Small intestine (tissue), 7 donors: ENCODE data around the gene GRAMD1B. TPM values are rescaled to one million over a fixed set of nuclear protein-coding genes. Genes with fewer than 3 reads are reported as not detected.
A peak's percentile ranks its signal among the peaks of the same experiment; 100 is the strongest.

Source experiments
- DNase-seq, 2 donors: peaks; one replicate each; pipeline versions ENCODE4 v3.0.0 to v3.0.0-alpha.2; 2013
- FAIRE-seq: peaks from 2 replicates; lab custom pipeline; 2012; peaks lifted over from hg19 to GRCh38; lab: Jason Lieb, UNC
- H3K27ac ChIP-seq, 3 donors: one replicate each; pipeline ENCODE4 v1.5.1; 2013; ENCODE audit warnings: low read length in 2 of 3, mild to moderate bottlenecking in 2 of 3, control low read depth in 1 of 3, inconsistent platforms in 1 of 3, low read depth in 1 of 3, moderate library complexity in 1 of 3
- H3K27me3 ChIP-seq, 3 donors: one replicate each; pipeline ENCODE4 v1.6.1; 2013; ENCODE audit warnings: low read length in 3 of 3, inconsistent platforms in 1 of 3; ENCODE audit not compliant: control insufficient read depth in 3 of 3, insufficient read depth in 3 of 3
- H3K36me3 ChIP-seq, 3 donors: one replicate each; pipeline ENCODE4 v1.6.1; 2013; ENCODE audit warnings: low read length in 3 of 3, inconsistent platforms in 1 of 3, low read depth in 1 of 3, mild to moderate bottlenecking in 1 of 3, moderate library complexity in 1 of 3; ENCODE audit not compliant: control insufficient read depth in 3 of 3, insufficient read depth in 2 of 3
- H3K4me1 ChIP-seq, 3 donors: one replicate each; pipeline ENCODE4 v1.6.1; 2013; ENCODE audit warnings: low read length in 2 of 3, inconsistent platforms in 1 of 3, low read depth in 1 of 3, mild to moderate bottlenecking in 1 of 3, moderate library complexity in 1 of 3; ENCODE audit not compliant: control insufficient read depth in 3 of 3, insufficient read depth in 2 of 3
- H3K4me3 ChIP-seq, 3 donors: one replicate each; pipeline ENCODE4 v1.5.1; 2013; ENCODE audit warnings: low read length in 3 of 3, control low read depth in 1 of 3, inconsistent platforms in 1 of 3, low read depth in 1 of 3, mild to moderate bottlenecking in 1 of 3, moderate library complexity in 1 of 3
- H3K9me3 ChIP-seq, 2 donors: one replicate each; pipeline ENCODE4 v1.6.1; 2013; ENCODE audit warnings: low read depth in 1 of 2, low read length in 1 of 2; ENCODE audit not compliant: control insufficient read depth in 2 of 2, insufficient read depth in 1 of 2
- WGBS, 3 donors: extraction: QIAGEN DNeasy Blood & Tissue Kit; methylation state at CpG; one replicate each; pipeline ENCODE4 v1.1.7; 2013; 5-methylcytosine and 5-hydroxymethylcytosine counted together
- polyA plus RNA-seq, 4 donors: library from polyadenylated mRNA; stranded (reverse) in 3 of 4; unstranded in 1 of 4; fragments of 200-250 nt in 3 of 4; fragments of 120-200 nt in 1 of 4; gene quantifications; one replicate each; pipeline versions ENCODE4 v1.2.1 to v1.2.3, GENCODE V29; 2013
- donor health status: healthy with polysubstance abuse.
- donor health status: control.
- donor health status: control.
- donor health status: Bipolar disorder and iron deficiency.
- donor health status: healthy.

GRAMD1B gene
- polyA plus RNA-seq, 4 donors, result 37.8 to 75.6 (median 57.7) TPM

DNA sequence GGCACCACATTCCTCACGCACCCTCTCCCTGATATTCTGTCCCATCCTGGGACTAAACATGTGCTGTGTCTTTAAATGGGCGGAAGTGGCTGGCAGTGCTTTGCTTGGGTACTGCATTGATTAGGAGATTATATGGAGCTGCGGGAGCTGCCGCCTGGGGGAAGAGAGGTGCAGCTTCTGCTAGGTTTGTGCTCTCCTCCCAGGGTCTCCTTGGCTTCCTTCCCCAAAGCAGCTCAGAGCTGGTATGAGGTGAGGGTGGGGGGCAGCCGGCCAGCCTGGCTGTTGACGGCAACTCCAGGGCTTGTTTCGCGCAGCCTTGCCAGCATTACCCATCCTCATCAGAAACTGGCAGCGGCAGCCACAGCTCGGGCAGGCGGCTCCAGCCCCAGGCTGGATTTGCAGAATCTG lies 95.4 kb downstream of the GRAMD1B start:
- FAIRE-seq, result no peak
- H3K27ac ChIP-seq, result no peak overlapping the region
- no peaks in the 10 kb centered on the region for H3K4me1 ChIP-seq
- H3K9me3 ChIP-seq, result no peaks in the 10 kb centered on the region
- H3K36me3 ChIP-seq, result peaks cover 0 to 17% (median 0%) of the 10 kb centered on the region in 3 donors
- no peak for DNase-seq
- no peaks in the 10 kb centered on the region for H3K27me3 ChIP-seq
- WGBS, 3 donors, result 49 to 74% (median 51%) methylated on average over 11 of the region's 11 CpGs
- H3K4me3 ChIP-seq, result no peak overlapping the region

DNA sequence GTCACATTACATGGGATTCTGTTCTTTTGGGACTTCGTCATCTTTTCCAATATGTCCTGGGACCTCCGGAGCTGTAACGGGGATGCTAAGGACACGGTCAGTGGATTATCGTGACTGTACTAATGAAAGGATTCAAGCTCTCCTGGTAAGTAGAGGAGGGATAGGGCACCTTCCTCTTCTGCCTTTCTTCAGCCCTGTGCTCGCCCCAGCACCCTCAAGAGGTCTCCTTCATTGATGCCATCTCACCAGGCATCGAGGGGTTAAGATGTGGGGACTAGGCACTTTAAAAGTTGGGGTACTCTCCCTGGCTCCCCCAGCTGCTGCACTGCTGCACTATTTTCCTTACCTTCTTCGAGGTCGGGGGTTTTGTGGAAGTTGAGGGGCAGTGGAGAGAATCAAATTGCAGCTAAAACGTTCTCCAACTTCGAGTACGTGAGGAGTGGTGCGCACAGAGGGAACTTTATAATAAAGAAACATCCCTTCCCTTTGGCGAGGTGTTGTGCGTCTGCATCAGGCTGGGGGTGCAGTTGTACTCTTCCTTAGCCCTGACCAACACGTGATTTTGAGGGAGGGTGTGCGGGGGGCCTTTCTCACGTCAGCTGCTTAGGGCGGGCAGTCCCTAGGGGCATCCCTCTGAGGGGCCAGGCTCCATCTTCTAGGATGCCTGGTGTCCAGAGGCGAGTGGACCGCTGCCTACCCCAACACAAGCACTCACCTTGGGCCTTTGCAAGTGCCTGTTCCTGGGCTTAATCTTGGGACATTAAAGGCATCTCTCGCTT lies 96.1 kb downstream of the GRAMD1B start:
- Histone ChIP-seq H3K4me3 (no peak overlapping the region), H3K27ac (no peak overlapping the region), H3K36me3 (peaks cover 0 to 19% (median 0%) of the 10 kb centered on the region in 3 donors), H3K27me3 (no peaks in the 10 kb centered on the region), H3K4me1 (no peaks in the 10 kb centered on the region), H3K9me3 (no peaks in the 10 kb centered on the region)
- FAIRE-seq, result no peak
- 83 to 89% (median 86%) methylated on average over 22 of the region's 22 CpGs for WGBS, 3 donors
- no peak for DNase-seq

- Histone ChIP-seq H3K9me3 (no peaks in the 10 kb centered on the region), H3K4me3 (no peak overlapping the region), H3K36me3 (peaks cover 0 to 20% (median 0%) of the 10 kb centered on the region in 3 donors), H3K27ac (no peak overlapping the region), H3K4me1 (no peaks in the 10 kb centered on the region), H3K27me3 (no peaks in the 10 kb centered on the region)
- FAIRE-seq (no peak), DNase-seq (no peak)
- 91 to 100% (median 94%) methylated on average over 7 of the region's 7 CpGs for WGBS, 3 donors
These were observed 96.8 kb downstream of the GRAMD1B start for GRCh38 chr11:123526918-123527317.

- Histone ChIP-seq H3K27ac (no peak overlapping the region), H3K27me3 (no peaks in the 10 kb centered on the region), H3K4me1 (no peaks in the 10 kb centered on the region), H3K4me3 (no peak overlapping the region), H3K9me3 (no peaks in the 10 kb centered on the region), H3K36me3 (peaks cover 0 to 22% (median 0%) of the 10 kb centered on the region in 3 donors)
- no peak for FAIRE-seq
- DNase-seq, result no peak
- 95 to 98% (median 96%) methylated on average over 3 of the region's 3 CpGs for WGBS, 3 donors
These were observed 97.5 kb downstream of the GRAMD1B start for GRCh38 chr11:123527526-123527925.

GRCh38 chr11:123527947-123528346 lies 97.9 kb downstream of the GRAMD1B start:
- Histone ChIP-seq H3K9me3 (no peaks in the 10 kb centered on the region), H3K4me3 (no peak overlapping the region), H3K27me3 (no peaks in the 10 kb centered on the region), H3K4me1 (no peaks in the 10 kb centered on the region), H3K27ac (no peak overlapping the region), H3K36me3 (peaks cover 0 to 22% (median 0%) of the 10 kb centered on the region in 3 donors)
- DNase-seq, result no peak
- no peak for FAIRE-seq
- 97 to 100% (median 98%) methylated on average over 1 of the region's 1 CpG for WGBS, 3 donors

- no peak for FAIRE-seq
- Histone ChIP-seq H3K9me3 (no peaks in the 10 kb centered on the region), H3K4me3 (no peak overlapping the region), H3K36me3 (peaks cover 0 to 15% (median 0%) of the 10 kb centered on the region in 3 donors), H3K27ac (no peak overlapping the region), H3K27me3 (no peaks in the 10 kb centered on the region), H3K4me1 (no peaks in the 10 kb centered on the region)
- 35 to 67% (median 47%) methylated on average over 7 of the region's 7 CpGs for WGBS, 3 donors
- DNase-seq, result peak in 1 of 2 donors; percentile 9
These were observed 101.3 kb downstream of the GRAMD1B start for GRCh38 chr11:123531325-123531724.

GRCh38 chr11:123532131-123532530 lies 102.1 kb downstream of the GRAMD1B start:
- no peak for DNase-seq
- peaks cover 0 to 10% (median 0%) of the 10 kb centered on the region in 3 donors for H3K36me3 ChIP-seq
- H3K27me3 ChIP-seq, result no peaks in the 10 kb centered on the region
- H3K4me3 ChIP-seq, result no peak overlapping the region
- H3K27ac ChIP-seq, result no peak overlapping the region
- FAIRE-seq, result no peak
- no peaks in the 10 kb centered on the region for H3K9me3 ChIP-seq
- no peaks in the 10 kb centered on the region for H3K4me1 ChIP-seq
- 79 to 86% (median 86%) methylated on average over 4 of the region's 4 CpGs for WGBS, 3 donors

DNA sequence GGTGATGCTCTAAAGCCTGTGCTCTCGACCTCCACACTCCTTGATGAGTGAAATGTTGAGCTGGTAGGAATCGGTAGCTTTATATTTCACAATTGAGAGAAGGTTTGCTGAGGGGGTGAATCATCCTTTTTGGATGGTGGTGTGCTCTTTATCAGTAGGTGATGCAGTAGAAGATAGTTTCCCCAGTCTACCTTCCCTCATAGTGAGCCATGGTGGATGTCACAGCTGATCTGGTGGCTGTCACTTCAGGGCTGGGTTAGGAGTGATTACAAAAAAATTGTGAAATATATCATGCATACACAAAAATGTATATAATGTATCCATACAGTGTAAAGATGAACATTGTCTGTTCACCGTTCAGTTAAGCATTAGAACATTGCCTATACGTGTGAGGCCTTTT lies 105.3 kb downstream of the GRAMD1B start:
- FAIRE-seq, result no peak
- H3K27ac ChIP-seq, result no peak overlapping the region
- H3K36me3 ChIP-seq, result peaks cover 0 to 9% (median 0%) of the 10 kb centered on the region in 3 donors
- H3K4me1 ChIP-seq, result no peaks in the 10 kb centered on the region
- DNase-seq, result no peak
- no peak overlapping the region for H3K4me3 ChIP-seq
- H3K27me3 ChIP-seq, result no peaks in the 10 kb centered on the region
- 89 to 97% (median 92%) methylated on average over 4 of the region's 4 CpGs for WGBS, 3 donors
- H3K9me3 ChIP-seq, result no peaks in the 10 kb centered on the region
